AG04450 (cell line): Measurements from ENCODE around the gene PAK2. TPM values are rescaled to one million over a fixed set of nuclear protein-coding genes. Genes with fewer than 3 reads are reported as not detected.

Experiments used
- CTCF ChIA-PET: fragments of 300-600, 350-600 bp; formaldehyde crosslinking; extraction: SDS; loops from one replicate; lab custom pipeline; 2022; ENCODE audit warnings: antibody characterized with exemption, inconsistent platforms; lab: Charles Lee
- POLR2A ChIA-PET: fragments of 350-600 bp; formaldehyde crosslinking; extraction: SDS; loops from one replicate; lab custom pipeline; 2021; ENCODE audit warnings: antibody characterized with exemption, inconsistent platforms; lab: Yijun Ruan, JAX
- DNase-seq: peaks from one replicate; pipeline ENCODE4 v3.0.0-alpha.2; 2011; ENCODE audit warnings: low read depth, low spot score
- H3K27ac ChIP-seq: one replicate; pipeline ENCODE4 v1.5.1; 2012; ENCODE audit warnings: low read depth, low read length, control low read depth
- H3K27me3 ChIP-seq: one replicate; pipeline ENCODE4 v1.6.0; 2012; ENCODE audit warnings: low read length; ENCODE audit not compliant: control insufficient read depth, insufficient read depth
- H3K4me3 ChIP-seq: 2 replicates; pipeline ENCODE4 v1.5.1; 2011; ENCODE audit warnings: mild to moderate bottlenecking, low read depth, low read length, control low read depth
- H3K9me3 ChIP-seq: 2 replicates; pipeline ENCODE4 v1.5.1; 2012; ENCODE audit warnings: low read length; ENCODE audit not compliant: control insufficient read depth, insufficient read depth
- polyA plus RNA-seq: library from polyadenylated mRNA; depleted of rRNA; stranded (reverse); fragments of >200 nt; gene quantifications from 2 replicates; pipeline ENCODE4 v1.2.3, GENCODE V29; 2011
- TF ChIP-seq, protein P1 (sequence below): IDR thresholded peaks from 2 replicates; pipeline ENCODE4 v1.5.1; 2011; ENCODE audit warnings: low read depth, low read length, control low read depth, inconsistent platforms

The PAK2 gene
- polyA plus RNA-seq, 1 experiment, result 51.0 TPM

GRCh38 chr3:196694941-196695848 is 44.5 kb upstream of the PAK2 start:
- H3K27me3 ChIP-seq, result peaks cover 2% of the 10 kb centered on the region
- no peak overlapping the region for H3K27ac ChIP-seq
- TF ChIP-seq, protein P1, sequence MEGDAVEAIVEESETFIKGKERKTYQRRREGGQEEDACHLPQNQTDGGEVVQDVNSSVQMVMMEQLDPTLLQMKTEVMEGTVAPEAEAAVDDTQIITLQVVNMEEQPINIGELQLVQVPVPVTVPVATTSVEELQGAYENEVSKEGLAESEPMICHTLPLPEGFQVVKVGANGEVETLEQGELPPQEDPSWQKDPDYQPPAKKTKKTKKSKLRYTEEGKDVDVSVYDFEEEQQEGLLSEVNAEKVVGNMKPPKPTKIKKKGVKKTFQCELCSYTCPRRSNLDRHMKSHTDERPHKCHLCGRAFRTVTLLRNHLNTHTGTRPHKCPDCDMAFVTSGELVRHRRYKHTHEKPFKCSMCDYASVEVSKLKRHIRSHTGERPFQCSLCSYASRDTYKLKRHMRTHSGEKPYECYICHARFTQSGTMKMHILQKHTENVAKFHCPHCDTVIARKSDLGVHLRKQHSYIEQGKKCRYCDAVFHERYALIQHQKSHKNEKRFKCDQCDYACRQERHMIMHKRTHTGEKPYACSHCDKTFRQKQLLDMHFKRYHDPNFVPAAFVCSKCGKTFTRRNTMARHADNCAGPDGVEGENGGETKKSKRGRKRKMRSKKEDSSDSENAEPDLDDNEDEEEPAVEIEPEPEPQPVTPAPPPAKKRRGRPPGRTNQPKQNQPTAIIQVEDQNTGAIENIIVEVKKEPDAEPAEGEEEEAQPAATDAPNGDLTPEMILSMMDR, result no peak
- CTCF ChIA-PET, result interaction anchor here (0.7 to 1.2 kb wide), 2 partner anchors 23 to 86 kb away, joined by 5 to 9 read pairs; no protein-coding TSS in a partner anchor
- H3K9me3 ChIP-seq, result no peaks in the 10 kb centered on the region
- no peak for DNase-seq
- POLR2A ChIA-PET, result no interaction called here
- H3K4me3 ChIP-seq, result no peak overlapping the region

GRCh38 chr3:196695849-196696226 is 43.8 kb upstream of the PAK2 start:
- Histone ChIP-seq H3K27me3 (peaks cover 2% of the 10 kb centered on the region), H3K4me3 (no peak overlapping the region), H3K27ac (no peak overlapping the region), H3K9me3 (no peaks in the 10 kb centered on the region)
- DNase-seq, result no peak
- POLR2A ChIA-PET, result no interaction called here
- CTCF ChIA-PET, result interaction anchor here (0.7 to 1.2 kb wide), 2 partner anchors 24 to 86 kb away, joined by 5 to 9 read pairs; no protein-coding TSS in a partner anchor
- TF ChIP-seq, protein P1, result no peak

GRCh38 chr3:196697270-196697669 is 42.4 kb upstream of the PAK2 start:
- no peak overlapping the region for H3K27ac ChIP-seq
- DNase-seq, result no peak
- H3K4me3 ChIP-seq, result no peak overlapping the region
- TF ChIP-seq, protein P1, result no peak
- POLR2A ChIA-PET, result no interaction called here
- no peaks in the 10 kb centered on the region for H3K9me3 ChIP-seq
- CTCF ChIA-PET, result no interaction called here
- no peaks in the 10 kb centered on the region for H3K27me3 ChIP-seq

GRCh38 chr3:196699749-196700148 is 39.9 kb upstream of the PAK2 start:
- CTCF ChIA-PET, result interaction anchor here (1.1 kb wide), 1 partner anchor 15 kb away, joined by 3 read pairs; no protein-coding TSS in a partner anchor

More at GRCh38 chr3:196699749-196700148, 39.9 kb upstream of the PAK2 start:
- TF ChIP-seq, protein P1, result no peak
- Histone ChIP-seq H3K9me3 (no peaks in the 10 kb centered on the region), H3K27ac (no peak overlapping the region), H3K27me3 (no peaks in the 10 kb centered on the region), H3K4me3 (no peak overlapping the region)
- DNase-seq, result no peak
- POLR2A ChIA-PET, result interaction anchor here (0.9 kb wide), 1 partner anchor 40 kb away, joined by 4 read pairs; the partner anchor contains the start of gene PAK2
